GM11168 (cell line): ENCODE results near the gene ANKMY2.

Experiments
- in situ Hi-C: fragments of 300-500 bp; cut with MboI; formaldehyde crosslinking; loops from one replicate; pipeline ENCODE4 v1.12.0; 2022; ENCODE audit warnings: low sequenced_read_pairs; ENCODE audit not compliant: unreplicated experiment

ANKMY2 gene

DNA sequence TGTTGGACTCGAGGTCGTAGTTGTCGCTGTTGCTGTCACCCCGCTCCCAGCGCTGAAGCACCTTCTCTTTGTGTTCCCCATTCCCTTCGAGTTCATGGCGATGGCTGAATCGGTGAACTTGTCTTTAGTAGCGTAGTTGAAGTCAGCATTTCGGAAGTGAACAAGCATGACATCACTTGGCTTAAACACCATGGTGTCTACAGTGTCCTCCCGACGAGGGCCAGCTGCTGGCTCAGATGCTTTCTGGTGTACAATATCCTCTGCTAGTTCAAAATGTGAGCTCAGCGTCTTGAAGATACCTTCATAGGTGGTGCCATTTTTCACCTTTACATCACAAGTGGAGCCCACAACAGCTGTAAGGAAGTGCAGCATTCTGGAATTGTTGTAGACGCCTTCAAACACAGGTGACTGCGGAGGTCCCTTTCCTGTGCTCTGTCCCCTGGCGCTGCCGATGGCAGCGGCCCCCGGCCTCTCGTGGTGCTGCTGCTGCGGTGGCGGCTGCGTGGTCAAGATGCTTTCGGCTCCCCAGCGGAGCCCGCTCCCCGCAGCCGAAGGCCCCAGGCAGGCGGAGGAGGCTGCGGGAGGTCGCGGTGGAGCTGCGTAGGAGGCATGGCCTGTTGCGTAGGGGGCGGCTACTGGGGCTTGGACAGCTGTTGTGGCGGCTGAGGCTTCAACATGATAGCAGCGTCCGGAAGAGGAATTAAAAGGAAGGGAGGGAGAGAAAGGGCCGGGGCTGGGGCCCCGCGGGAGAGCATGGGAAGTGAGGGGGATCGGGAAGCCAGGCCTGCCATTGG lies 59.3 kb downstream of the ANKMY2 start:
- in situ Hi-C loops: no loop called here

DNA sequence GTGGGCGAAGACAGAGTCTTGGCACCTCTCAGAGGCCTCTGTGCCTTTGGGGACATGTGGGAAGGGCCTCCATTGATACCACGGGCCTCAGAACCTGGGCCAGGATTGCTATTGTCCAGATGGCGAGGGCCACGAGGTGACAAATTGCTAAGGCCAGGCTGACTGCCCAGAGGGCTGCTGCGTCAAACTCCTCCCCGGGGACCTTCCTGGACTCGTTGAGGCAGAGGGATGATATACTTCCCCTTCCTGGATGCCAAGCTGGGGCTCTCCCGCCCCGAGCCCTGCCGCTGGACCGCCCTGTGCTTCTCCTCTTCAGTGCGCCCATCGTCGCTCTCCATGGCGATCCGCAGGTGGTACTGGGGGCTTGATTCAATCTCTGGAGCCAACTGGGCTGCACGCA lies 60.0 kb downstream of the ANKMY2 start:
- in situ Hi-C loops: no loop called here

DNA sequence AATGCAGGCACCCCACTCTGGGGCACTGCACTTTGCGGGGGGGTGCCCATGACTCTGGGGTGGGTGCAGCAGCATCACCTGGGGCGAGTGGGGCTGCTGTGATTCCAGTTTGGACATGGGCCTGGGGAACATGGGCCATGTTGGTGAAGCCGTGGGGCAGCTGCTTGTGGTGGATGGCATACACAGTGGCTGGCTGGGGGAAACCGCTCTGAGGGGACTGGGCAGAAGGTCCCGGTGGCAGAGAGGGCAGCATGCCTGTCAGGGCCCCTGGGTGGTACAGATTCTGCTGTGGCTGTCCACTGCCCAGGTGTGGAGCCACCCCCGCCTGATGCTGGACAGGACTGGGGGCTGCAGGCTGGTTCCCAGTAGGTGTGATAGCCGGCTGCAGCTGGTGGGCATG lies 61.7 kb downstream of the ANKMY2 start:
- in situ Hi-C loops: no loop called here

DNA sequence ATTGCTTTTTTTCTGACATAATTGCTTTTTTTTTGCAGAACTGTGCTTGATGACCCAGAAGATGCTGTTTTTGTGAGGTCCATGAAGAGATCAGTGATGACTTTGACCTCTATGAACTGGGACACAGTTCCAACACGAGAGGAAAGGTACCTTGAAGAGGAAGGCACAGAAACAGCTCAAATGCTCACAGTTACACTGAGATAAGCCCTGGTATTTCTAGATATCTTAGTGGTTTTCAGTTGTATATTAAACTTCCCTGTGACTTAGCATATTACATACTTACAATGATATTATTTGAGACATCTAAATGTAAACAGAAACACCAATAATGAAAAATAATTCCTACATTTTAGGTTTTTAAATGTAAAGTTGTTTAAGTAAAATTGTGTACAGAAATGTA lies 64.3 kb downstream of the ANKMY2 start:
- in situ Hi-C loops: no loop called here

DNA sequence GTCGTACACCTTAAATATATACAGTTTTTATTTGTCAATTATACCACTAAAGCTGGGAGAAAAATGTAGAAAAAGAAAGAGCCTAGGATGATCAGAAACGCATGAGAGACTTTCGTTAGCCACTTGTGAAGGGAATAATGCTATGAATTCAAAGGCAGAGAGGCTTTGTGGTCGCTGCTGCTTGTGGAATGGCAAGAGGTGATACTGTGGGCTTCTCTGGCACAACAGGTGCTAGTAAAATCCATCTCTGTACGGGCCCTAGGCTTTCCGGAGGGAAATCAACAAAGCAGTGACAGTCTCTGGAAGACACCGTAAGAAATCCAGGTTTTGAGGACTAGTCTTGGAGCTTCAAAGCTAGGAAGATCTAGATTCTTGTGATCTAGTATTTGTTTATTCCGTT lies 66.3 kb downstream of the ANKMY2 start:
- in situ Hi-C loops: no loop called here

DNA sequence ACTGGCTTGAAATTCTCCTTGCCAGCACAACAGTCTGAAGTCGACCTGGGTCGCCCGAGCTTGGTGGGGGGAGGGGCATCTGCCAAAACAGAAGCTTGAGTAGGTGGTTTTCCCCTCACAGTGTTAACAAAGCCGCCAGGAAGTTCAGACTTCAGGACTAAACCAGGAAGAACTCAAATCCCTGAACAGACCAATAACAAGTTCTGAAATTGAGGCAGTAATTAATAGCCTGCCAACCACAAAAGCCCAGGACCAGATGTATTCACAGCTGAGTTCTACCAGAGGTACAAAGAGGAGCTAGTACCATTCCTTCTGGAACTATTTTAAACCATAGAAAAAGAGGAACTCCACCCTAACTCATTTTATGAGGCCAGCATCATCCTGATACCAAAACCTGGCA lies 73.6 kb downstream of the ANKMY2 start:
- in situ Hi-C loops: loop anchor here (25.0 kb wide), 1 partner anchor 485 kb away; no protein-coding TSS in a partner anchor

DNA sequence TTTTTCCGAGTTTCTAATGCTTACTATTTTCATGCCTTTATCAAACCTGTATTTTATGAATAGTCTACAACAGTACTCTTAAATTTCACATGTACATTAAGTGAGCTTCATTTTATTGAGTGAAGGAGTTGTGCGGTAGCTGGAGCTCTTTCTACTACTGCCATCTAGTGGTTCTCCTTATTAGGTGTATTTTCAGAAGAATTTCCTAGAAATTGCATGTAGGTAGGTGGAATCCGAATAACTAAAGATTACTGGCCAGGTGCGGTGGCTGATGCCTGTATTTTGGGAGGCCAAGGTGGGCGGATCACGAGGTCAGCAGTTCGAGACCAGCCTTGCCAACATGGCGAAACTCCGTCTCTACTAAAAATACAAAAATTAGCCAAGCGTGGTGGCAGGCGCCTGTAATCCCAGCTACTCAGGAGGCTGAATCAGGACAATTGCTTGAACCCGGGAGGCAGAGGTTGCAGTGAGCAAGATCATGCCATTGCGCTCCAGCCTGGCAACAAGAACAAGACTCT lies 80.6 kb downstream of the ANKMY2 start:
- in situ Hi-C loops: loop anchor here (25.0 kb wide), 1 partner anchor 478 kb away; no protein-coding TSS in a partner anchor

DNA sequence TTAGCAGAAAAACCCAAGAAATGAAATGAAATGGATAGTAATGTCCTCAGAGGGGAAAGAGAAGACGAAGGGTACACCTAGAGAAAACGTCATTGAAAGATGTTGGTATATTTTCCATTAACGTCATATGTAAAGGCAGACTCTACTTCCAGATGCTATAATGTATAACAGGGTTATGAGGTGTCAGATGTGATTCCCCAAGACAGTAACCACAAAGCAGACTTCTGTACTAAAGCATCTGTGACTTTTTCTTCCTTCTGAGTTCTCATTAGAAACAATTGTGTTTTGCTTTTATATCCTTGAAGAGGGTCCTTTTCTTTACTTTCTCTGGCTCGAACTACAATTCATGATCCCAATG lies 81.6 kb downstream of the ANKMY2 start:
- in situ Hi-C loops: loop anchor here (25.0 kb wide), 1 partner anchor 477 kb away; no protein-coding TSS in a partner anchor

DNA sequence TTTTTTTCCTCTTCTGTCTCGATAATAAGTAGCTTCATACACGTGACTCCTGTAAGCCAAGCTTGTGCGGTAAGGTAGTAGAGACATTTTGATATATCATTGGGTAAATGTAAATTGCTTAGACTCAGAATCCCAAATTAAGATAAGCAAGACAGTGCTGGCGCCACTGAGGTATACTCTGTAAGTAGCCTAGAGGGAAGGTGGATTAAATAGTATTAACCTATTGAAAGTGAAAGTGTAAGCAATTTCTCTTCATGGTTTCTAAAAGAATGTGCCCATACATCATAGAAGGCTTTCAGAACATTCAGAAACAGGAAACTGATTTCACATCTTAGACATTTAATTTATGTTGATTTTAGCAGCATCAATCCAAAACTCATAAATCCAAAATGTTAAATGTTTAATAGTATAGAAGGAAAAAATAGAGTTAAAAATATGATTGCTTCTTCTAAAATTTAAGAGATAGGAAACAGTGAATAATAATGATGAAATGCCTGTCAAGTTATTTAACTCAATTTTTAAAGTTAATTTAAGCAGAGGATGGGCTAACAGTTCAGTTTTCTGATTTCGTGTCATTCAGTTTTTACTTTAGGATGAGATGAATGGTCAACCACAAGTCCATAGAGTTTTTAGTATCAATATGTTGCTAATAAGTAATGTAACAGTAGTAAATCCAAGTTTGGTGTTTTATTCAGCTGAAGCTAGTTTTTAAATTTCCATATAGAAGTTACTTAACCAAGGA lies 82.1 kb downstream of the ANKMY2 start:
- in situ Hi-C loops: loop anchor here (25.0 kb wide), 1 partner anchor 476 kb away; no protein-coding TSS in a partner anchor

DNA sequence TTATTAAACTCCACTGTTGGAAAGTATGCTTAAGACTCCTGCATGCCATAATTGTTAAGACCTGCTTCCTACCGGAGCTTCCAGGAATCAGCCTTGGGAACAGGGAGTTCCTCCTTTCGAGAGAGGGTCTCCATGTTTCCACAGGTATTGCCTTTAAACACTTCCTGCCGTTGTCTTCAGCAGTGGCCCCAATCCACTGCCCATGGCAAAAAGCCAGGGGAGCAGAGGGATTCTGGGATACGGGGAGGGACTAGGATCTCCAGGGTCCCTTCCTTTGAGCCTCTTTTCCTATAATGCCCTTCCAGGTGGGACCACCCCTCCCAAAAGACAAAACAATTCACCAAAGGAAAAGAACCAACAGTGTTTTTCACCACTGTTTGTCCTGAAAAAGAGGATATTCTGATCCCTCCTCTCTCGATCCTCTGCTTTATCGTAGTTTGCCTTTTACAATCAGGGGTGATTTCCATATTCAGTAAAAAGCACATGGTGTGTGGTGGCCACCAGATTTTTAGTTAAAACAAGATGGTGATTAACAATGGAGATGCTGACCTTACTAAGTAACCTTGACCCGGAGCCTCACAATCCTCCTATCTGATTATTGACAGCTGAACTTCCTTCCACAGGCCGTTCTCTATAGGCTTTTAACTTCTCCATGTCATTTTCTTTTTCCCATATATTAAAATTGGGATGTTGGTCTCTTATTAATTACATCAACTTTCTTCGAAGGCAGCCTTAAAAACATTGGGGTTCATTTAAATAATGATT lies 82.9 kb downstream of the ANKMY2 start:
- in situ Hi-C loops: loop anchor here (25.0 kb wide), 1 partner anchor 475 kb away; no protein-coding TSS in a partner anchor

DNA sequence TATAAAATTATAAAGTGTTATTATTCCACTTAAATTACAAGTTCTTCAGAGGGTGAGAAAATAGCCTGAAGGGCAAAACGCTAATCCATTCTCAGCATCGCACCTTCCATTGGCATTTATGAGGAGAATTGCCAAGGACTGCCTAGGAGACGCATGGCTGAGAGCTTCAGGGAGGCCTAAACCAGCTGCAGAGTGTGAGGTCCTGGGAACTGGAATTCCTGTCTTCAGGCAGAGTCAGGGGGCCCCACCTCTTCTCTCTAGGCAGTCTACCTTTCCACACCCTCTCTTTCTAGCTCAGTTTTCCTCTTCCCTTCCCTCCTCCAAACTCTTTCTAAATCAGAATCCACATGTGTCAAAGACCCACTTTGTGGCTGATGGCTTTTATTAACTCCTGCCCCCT lies 83.6 kb downstream of the ANKMY2 start:
- in situ Hi-C loops: loop anchor here (25.0 kb wide), 1 partner anchor 475 kb away; no protein-coding TSS in a partner anchor

DNA sequence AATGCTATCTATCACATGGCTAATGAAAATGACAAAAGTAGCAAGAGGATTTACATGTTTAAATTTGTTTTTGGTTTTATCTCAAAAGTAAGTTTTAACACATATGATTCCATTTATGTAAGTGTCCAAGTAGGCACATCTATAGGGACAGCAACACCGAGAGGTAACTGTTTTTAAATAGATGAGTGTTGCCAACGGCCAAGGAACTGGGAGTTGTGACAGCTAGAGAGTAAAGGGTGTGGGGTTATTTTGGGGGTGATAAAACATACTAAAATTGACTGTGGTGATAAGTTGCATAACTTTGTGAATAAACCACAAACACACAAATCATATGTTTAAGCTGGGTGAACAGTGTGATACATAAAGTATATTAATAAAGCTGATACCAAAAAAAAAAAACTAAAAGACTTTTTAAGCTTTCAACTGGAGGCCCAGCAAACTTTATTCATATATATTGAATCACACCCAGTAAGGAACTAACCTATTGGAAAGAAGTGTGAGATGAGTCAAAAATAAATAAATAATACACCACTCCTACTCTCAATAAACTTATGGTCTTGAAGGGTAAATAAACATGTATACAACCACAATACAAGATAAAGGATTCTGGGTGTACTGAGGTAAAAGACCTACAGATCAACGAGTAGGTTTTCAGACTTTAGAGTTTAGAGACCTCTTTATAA lies 85.9 kb downstream of the ANKMY2 start:
- in situ Hi-C loops: loop anchor here (25.0 kb wide), 1 partner anchor 472 kb away; no protein-coding TSS in a partner anchor

DNA sequence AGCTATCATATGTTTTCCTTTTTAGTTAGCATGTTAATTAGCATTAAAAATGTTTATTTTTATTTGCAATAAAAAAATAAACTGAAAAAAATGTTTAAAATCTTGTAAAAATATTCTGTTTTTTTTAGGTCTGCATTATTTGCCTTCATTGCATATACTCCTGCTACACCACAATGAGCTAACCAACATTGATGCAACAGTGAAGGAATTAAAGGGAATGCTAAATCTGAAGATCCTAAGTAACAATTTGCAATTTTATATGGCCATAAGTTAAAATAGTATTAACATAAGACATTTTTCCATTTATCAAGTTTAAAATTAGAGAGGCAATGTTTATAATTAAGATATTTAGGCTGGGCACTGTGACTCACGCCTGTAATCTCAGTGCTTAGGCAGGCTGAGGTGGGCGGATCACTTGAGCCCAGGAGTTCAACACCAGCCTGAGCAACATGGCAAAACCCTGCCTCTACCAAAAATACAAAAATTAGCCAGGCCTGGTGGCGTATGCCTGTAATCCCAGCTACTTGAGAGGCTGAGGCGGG lies 86.7 kb downstream of the ANKMY2 start:
- in situ Hi-C loops: loop anchor here (25.0 kb wide), 1 partner anchor 472 kb away; no protein-coding TSS in a partner anchor

DNA sequence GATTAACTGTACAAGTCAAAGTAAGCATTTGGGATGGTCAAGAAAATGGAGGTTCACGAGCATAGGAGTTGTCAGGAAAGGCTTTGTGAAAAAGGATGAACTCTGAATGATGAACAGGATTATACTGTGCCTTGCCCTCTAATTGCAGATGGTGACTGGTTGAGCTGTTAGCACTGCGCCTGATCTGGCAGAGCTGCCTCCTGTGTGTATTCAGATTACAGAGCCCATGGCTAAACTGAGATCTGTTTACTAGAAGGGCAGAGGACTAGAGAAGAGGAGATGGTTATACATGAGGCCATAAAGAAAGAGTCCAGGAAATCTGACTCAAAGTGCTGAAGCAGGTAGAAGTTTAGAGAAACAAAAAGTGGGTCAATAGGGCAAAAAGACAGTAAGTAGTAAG lies 89.2 kb downstream of the ANKMY2 start:
- in situ Hi-C loops: loop anchor here (25.0 kb wide), 1 partner anchor 469 kb away; no protein-coding TSS in a partner anchor

DNA sequence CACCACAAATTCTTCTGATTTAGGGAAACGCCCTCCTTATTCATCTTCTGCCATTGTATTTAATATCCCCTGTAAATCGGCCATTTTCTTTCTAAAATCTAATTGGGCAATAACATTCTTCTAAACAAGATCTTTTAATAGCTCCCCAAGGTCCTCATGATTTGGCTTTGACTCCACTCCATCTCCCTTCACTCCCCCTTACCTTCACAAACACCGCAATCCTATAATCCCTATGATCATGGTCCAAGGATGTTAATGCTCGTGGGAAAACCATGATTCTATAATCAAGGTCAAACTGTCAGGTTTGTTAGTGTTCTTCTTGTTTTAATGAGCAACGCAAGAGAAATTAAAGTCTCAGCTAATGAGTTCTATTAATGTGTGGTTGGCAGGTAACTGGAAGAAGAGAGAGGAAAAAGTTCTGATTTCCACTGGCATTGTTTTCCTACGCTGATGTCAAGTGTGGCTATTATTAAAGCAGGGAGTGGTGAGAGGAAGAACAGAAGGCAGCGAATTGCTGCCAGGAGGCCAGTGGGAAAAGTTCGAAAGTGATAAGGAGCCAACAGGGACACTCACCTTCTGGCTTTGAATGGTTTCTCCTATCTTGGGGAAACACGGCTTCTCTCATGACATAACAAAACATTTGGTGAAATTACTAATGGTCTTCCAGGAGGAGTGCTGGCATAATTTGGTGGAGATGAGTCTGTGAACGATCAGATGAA lies 90.9 kb downstream of the ANKMY2 start:
- in situ Hi-C loops: loop anchor here (25.0 kb wide), 1 partner anchor 467 kb away; no protein-coding TSS in a partner anchor

DNA sequence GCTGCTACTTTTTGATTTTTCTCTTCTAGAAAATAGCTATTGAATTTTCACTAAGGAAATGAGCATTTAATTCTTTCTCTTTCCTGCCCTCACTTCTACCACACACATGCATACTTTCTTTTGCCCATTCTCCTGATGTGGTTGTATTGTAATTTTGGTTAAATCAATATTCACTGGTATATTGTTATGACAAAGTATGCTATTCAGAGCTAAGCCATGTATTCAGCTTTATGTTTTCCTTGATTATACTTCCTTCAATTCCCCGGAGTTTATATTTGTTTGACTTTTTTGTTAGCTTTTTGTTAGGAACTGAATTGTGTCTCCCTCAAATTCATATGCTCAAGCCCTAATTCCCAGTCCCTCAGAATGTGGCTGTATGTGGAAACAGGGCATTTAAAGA lies 94.9 kb downstream of the ANKMY2 start:
- in situ Hi-C loops: loop anchor here (25.0 kb wide), 1 partner anchor 463 kb away; no protein-coding TSS in a partner anchor
